ENCODE data around the gene SLC22A31.
"Not testable (repeated sequence)": the region's sequence is repeated elsewhere in the genome, so short reads cannot be mapped to it uniquely, and the experiment has no call there.

DNA sequence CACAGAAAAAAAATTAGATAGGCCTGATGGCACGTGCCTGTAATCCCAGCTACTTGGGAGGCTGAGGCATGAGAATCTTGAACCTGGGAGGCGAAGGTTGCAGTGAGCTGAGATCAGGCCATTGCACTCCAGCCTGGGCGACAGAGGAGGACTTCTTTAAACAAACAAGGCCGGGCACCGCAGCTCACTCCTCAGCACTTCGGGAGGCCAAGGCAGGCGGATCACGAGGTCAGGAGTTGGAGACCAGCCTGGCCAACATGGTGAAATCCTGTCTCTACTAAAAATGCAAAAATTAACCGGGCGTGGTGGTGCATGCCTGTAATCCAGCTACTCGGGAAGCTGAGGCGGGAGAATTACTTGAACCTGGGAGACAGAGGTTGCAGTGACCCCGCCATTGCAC, 43.9 kb upstream of the SLC22A31 start:
- not testable (repeated sequence) for TF ChIP-seq POLR2AphosphoS5 (IDR thresholded peaks at IDR 0.05; ENCODE audit: low read depth, low read length); TAF1 (IDR thresholded peaks at IDR 0.05; ENCODE audit: borderline replicate concordance, low read depth, low read length)

Data from GM12892 (cell line).